Activated B cell treated with CpG ODN at 0.5 μM for 24 hours (primary cell): ENCODE data around the gene CCR3. TPM values are rescaled to one million over a fixed set of nuclear protein-coding genes. Genes with fewer than 3 reads are reported as not detected.

Experiments used
- ATAC-seq: fragments of 200-7000 bp; cut with Tn5 transposase; one replicate; pipeline ENCODE4 v1.10.0; 2021; ENCODE audit warnings: low read depth, mild to moderate bottlenecking, moderate library complexity
- CTCF ChIA-PET: fragments of 350-600 bp; sonication (Branson Sonifier 250); formaldehyde crosslinking; loops from one replicate; lab custom pipeline; 2021; ENCODE audit warnings: antibody characterized with exemption; lab: Charles Lee
- POLR2A ChIA-PET: fragments of 350-600 bp; sonication (Branson Sonifier 250); formaldehyde crosslinking; loops from one replicate; lab custom pipeline; 2021; ENCODE audit warnings: antibody characterized with exemption; lab: Charles Lee
- DNase-seq: peaks from one replicate; pipeline ENCODE4 v3.0.0; 2022
- H3K27ac Mint-ChIP-seq: one replicate; pipeline ENCODE4 v1.8.0; 2020; ENCODE audit warnings: mixed read lengths
- H3K27me3 Mint-ChIP-seq: one replicate; pipeline ENCODE4 v1.8.0; 2021; ENCODE audit warnings: mixed read lengths
- H3K36me3 Mint-ChIP-seq: one replicate; pipeline ENCODE4 v1.8.0; 2021; ENCODE audit warnings: low read depth, mixed read lengths
- H3K4me1 Mint-ChIP-seq: one replicate; pipeline ENCODE4 v1.8.0; 2021; ENCODE audit warnings: mixed read lengths
- H3K4me3 Mint-ChIP-seq: one replicate; pipeline ENCODE4 v1.8.0; 2020; ENCODE audit warnings: mild to moderate bottlenecking, mixed read lengths
- H3K9me3 Mint-ChIP-seq: one replicate; pipeline ENCODE4 v1.8.0; 2020; ENCODE audit warnings: mixed read lengths
- CTCF ChIP-seq: fragments of 200-600 bp; IDR thresholded peaks from one replicate; pipeline ENCODE4 v1.8.0; 2022; ENCODE audit warnings: antibody characterized with exemption, mild to moderate bottlenecking
- intact Hi-C: fragments of 100-400 bp; cut with micrococcal nuclease; formaldehyde crosslinking; loops from one replicate; pipeline ENCODE4 v1.15.1; 2024
- total RNA-seq: library from RNA; stranded (reverse); gene quantifications from 2 replicates; pipeline ENCODE4 v1.2.3, GENCODE V29; 2022

CCR3 gene
- total RNA-seq, 1 donor from 2014 or later: not detected

- H3K27me3 Mint-ChIP-seq: no peaks in the 10 kb centered on the region
- H3K4me1 Mint-ChIP-seq: peaks cover 50% of the 10 kb centered on the region
- no peak overlapping the region for H3K27ac Mint-ChIP-seq
- H3K9me3 Mint-ChIP-seq: no peaks in the 10 kb centered on the region
- ChIA-PET POLR2A (interaction anchor here (0.9 kb wide), 1 partner anchor 82 kb away, joined by 6 read pairs; no protein-coding TSS in a partner anchor), CTCF (interaction anchor here (1.0 to 1.3 kb wide), 2 partner anchors 25 to 66 kb away, joined by 3 to 4 read pairs; no protein-coding TSS in a partner anchor)
- TF ChIP-seq CTCF: no peak
- ATAC-seq (no peak), DNase-seq (no peak)
- H3K36me3 Mint-ChIP-seq: no peaks in the 10 kb centered on the region
- H3K4me3 Mint-ChIP-seq: no peak overlapping the region
- intact Hi-C loops: loop anchor here (2.0 kb wide), 1 partner anchor 20 kb away; no protein-coding TSS in a partner anchor
These were observed 59.0 kb downstream of the CCR3 start for GRCh38 chr3:46301122-46301835.

DNA sequence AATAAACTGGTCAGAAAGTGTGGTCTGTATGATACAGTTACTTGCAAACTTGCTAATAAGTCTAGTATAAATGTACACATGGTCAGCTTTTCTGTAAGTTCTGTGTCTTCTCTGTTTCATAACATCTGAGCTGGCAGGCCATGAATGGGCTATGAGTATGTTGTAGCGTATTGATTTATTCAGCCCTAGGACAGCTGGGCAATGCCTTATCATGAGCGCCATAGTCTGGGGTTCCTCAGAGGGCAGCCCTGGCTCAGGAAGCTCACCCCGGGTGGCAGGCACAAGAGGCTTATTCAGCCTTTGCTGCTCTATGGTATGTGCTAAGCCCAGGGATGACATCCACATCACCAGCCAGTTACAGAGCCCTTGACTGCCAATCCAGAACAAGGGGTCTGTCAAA, 61.0 kb downstream of the CCR3 start:
- ChIA-PET POLR2A (no interaction called here), CTCF (no interaction called here)
- H3K27ac Mint-ChIP-seq: no peak overlapping the region
- no peak for TF ChIP-seq CTCF
- ATAC-seq (no peak), DNase-seq (no peak)
- no peaks in the 10 kb centered on the region for H3K36me3 Mint-ChIP-seq
- H3K4me3 Mint-ChIP-seq: no peak overlapping the region
- H3K4me1 Mint-ChIP-seq: peaks cover 40% of the 10 kb centered on the region
- no peaks in the 10 kb centered on the region for H3K27me3 Mint-ChIP-seq
- no peaks in the 10 kb centered on the region for H3K9me3 Mint-ChIP-seq
- intact Hi-C loops: no loop called here

DNA sequence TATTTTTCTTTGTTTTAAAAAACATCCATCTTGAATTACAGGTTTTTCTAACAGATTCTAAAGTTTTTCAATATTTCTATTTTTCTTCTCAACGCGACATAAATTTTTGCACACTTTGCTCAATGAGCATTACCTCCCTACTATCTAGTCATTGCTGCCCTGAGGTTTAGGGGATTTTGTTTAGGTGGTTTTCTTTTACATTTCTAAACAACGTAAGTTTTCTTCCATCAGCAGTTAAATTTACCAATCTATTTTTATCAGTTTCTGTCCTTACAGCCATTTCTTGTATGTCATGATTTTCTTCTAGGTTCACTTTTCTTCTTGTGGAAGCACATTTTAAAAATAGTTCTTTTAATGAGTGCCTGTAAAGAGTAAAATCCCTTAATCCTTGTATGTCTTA, 62.5 kb downstream of the CCR3 start:
- Mint-ChIP-seq H3K9me3 (no peaks in the 10 kb centered on the region), H3K27me3 (no peaks in the 10 kb centered on the region), H3K4me3 (no peak overlapping the region), H3K36me3 (no peaks in the 10 kb centered on the region), H3K27ac (no peak overlapping the region), H3K4me1 (peaks cover 28% of the 10 kb centered on the region)
- no peak for ATAC-seq
- DNase-seq: no peak
- POLR2A ChIA-PET: no interaction called here
- TF ChIP-seq CTCF: no peak
- CTCF ChIA-PET: no interaction called here
- intact Hi-C loops: no loop called here

DNA sequence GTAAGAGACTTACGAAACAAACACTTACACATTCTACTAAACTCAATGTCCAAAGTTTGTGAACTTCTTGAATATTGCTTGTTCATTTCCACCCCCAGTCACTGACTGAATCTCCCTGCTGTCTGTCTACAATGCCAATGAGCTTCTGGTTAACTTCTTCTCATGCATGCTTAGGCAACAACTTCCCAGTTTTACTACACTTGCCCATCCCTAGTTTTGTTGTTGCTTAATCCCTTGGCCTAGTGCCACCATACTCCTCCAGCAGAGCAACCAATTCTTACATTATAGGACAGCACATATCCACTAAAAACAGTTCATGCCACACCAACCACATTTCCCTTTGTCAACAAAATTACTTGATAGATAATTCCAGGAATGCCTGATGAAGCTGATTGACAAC, 70.7 kb downstream of the CCR3 start:
- ChIA-PET POLR2A (no interaction called here), CTCF (no interaction called here)
- Mint-ChIP-seq H3K27ac (no peak overlapping the region), H3K27me3 (no peaks in the 10 kb centered on the region), H3K4me3 (no peak overlapping the region), H3K36me3 (no peaks in the 10 kb centered on the region), H3K4me1 (peaks cover 37% of the 10 kb centered on the region), H3K9me3 (peaks cover 5% of the 10 kb centered on the region)
- DNase-seq (no peak), ATAC-seq (no peak)
- TF ChIP-seq CTCF: no peak
- intact Hi-C loops: no loop called here

DNA sequence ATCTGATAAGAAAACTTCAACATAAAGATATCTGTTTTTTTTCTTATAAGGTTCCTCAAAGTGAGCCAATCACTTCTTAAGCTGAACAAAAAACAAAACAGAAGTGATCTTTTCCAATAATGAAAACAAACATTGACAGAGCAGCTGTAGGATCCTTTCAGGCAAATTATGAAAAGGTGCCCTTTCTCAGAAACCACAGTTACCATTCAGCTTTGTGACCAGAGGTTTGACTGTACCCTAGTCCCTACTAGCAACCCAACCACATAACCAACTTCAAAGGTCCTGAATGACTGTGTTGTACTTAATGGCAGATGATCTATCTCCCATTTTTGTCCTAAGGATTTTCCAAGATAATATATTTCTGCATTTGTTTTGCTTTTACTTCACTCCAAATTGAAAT, 72.3 kb downstream of the CCR3 start:
- H3K36me3 Mint-ChIP-seq: no peaks in the 10 kb centered on the region
- no peak for TF ChIP-seq CTCF
- ChIA-PET POLR2A (interaction anchor here (0.6 kb wide), 1 partner anchor 616 kb away, joined by 3 read pairs; no protein-coding TSS in a partner anchor), CTCF (interaction anchor here (0.6 kb wide), 1 partner anchor 21 kb away, joined by 3 read pairs; no protein-coding TSS in a partner anchor)
- H3K9me3 Mint-ChIP-seq: peaks cover 5% of the 10 kb centered on the region
- intact Hi-C loops: no loop called here
- DNase-seq: no peak
- no peak overlapping the region for H3K27ac Mint-ChIP-seq
- H3K4me3 Mint-ChIP-seq: no peak overlapping the region
- H3K4me1 Mint-ChIP-seq: peaks cover 40% of the 10 kb centered on the region
- no peaks in the 10 kb centered on the region for H3K27me3 Mint-ChIP-seq
- no peak for ATAC-seq
